Muscle layer of duodenum (tissue), 2 donors: ENCODE results near the gene ACAD10.
A peak's percentile ranks its signal among the peaks of the same experiment; 100 is the strongest.

Experiments
- H3K27ac ChIP-seq: one replicate; pipeline ENCODE4 v1.7.0; 2013; ENCODE audit warnings: mild to moderate bottlenecking, low read length
- H3K27me3 ChIP-seq: one replicate; pipeline ENCODE4 v1.7.0; 2013; ENCODE audit warnings: low read depth, mild to moderate bottlenecking, control low read depth, low read length
- H3K36me3 ChIP-seq, 2 donors: one replicate each; pipeline ENCODE4 v1.7.0; 2013; ENCODE audit warnings: low read length in 2 of 2, control low read depth in 1 of 2, mild to moderate bottlenecking in 1 of 2; ENCODE audit not compliant: insufficient read depth in 2 of 2, control insufficient read depth in 1 of 2
- H3K4me1 ChIP-seq, 2 donors: one replicate each; pipeline ENCODE4 v1.7.0; 2013; ENCODE audit warnings: low read length in 2 of 2, mild to moderate bottlenecking in 2 of 2, control low read depth in 1 of 2, moderate library complexity in 1 of 2; ENCODE audit not compliant: insufficient read depth in 2 of 2, control insufficient read depth in 1 of 2
- H3K4me3 ChIP-seq, 2 donors: one replicate each; pipeline ENCODE4 v1.7.0; 2013; ENCODE audit warnings: low read length in 2 of 2, low read depth in 1 of 2, mild to moderate bottlenecking in 1 of 2
- H3K9me3 ChIP-seq, 2 donors: one replicate each; pipeline ENCODE4 v1.7.0; 2013; ENCODE audit warnings: low read length in 2 of 2, control low read depth in 1 of 2, mild to moderate bottlenecking in 1 of 2; ENCODE audit not compliant: control insufficient read depth in 1 of 2
- donor health status: healthy.

The ACAD10 gene

DNA sequence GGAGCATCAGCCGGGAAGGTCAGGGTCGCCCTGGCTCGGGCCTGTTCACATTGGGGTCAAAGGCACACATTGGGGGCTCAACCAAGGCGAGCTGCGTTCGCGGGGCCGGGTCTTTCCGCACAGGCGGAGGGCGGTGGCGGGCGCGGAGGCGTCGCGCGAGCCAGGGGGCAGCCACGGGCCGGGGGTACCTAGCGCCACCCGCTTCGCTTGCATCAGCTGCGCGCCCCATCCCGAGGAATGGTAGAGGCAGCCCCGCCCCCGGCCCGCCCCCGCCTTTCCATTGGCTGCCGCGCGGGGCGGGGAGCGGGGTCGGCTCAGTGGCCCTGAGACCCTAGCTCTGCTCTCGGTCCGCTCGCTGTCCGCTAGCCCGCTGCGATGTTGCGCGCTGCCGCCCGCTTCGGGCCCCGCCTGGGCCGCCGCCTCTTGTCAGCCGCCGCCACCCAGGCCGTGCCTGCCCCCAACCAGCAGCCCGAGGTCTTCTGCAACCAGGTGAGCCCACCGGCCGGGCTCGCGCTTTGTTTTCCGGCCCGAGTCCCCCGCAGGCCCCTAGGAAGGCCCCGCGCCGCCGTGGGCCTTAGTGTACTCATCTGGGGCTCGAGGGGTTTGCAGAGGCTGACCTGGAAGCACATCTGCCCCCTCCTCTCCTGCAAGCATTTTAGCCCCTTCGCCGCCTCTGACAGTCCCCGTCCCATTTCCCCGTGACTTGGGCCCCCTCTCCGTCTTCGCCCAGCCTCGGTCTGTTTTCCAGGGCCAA lies 80.9 kb downstream of the ACAD10 start, which contains the start of gene ALDH2:
TSS of gene ALDH2 (plus strand) at position 326 of the 754 bp plus-strand sequence. CDS start at position 376, 50 bp downstream.
- Histone ChIP-seq H3K4me3 (peak within 1 kb of the TSS; percentile 87 to 92), H3K9me3 (no peaks in the 10 kb centered on the region), H3K27me3 (no peaks in the 10 kb centered on the region), H3K36me3 (no peaks in the 10 kb centered on the region), H3K27ac (peak within 1 kb of the TSS; percentile 68), H3K4me1 (peaks cover 4 to 28% of the 10 kb centered on the region in 2 donors)

- Histone ChIP-seq H3K4me1 (peaks cover 4 to 36% of the 10 kb centered on the region in 2 donors), H3K4me3 (peak overlapping the region; percentile 87 to 92), H3K27ac (peak overlapping the region; percentile 68), H3K9me3 (no peaks in the 10 kb centered on the region), H3K36me3 (no peaks in the 10 kb centered on the region), H3K27me3 (no peaks in the 10 kb centered on the region)
Measured at GRCh38 chr12:111767362-111768158, 81.7 kb downstream of the ACAD10 start.

GRCh38 chr12:111768159-111768895 lies 82.5 kb downstream of the ACAD10 start:
- no peaks in the 10 kb centered on the region for H3K27me3 ChIP-seq
- peak overlapping the region; percentile 68 for H3K27ac ChIP-seq
- peaks cover 6 to 44% of the 10 kb centered on the region in 2 donors for H3K4me1 ChIP-seq
- no peaks in the 10 kb centered on the region for H3K9me3 ChIP-seq
- no peaks in the 10 kb centered on the region for H3K36me3 ChIP-seq
- H3K4me3 ChIP-seq: peak overlapping the region; percentile 87 to 92

DNA sequence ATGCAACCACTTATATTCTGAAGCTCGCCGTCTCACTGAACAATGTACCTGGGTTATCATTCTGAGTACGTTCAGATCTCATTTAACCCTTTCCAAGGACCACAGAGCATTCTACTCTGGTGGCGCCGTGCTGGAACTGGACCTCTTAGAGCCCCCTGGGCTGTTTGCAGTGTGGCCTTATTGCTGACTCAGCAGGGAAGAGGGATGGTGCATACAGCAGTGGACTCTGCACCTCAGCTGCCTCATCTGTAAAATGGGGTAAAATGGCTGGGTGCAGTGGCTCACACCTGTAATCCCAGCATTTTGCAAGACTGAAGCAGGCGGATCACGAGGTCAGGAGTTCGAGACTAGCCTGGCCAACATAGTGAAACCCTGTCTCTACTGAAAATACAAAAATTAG lies 83.7 kb downstream of the ACAD10 start:
- no peaks in the 10 kb centered on the region for H3K27me3 ChIP-seq
- no peaks in the 10 kb centered on the region for H3K36me3 ChIP-seq
- H3K4me1 ChIP-seq: peaks cover 17 to 57% of the 10 kb centered on the region in 2 donors
- H3K4me3 ChIP-seq: no peak overlapping the region
- H3K9me3 ChIP-seq: no peaks in the 10 kb centered on the region
- no peak overlapping the region for H3K27ac ChIP-seq

- Histone ChIP-seq H3K4me1 (peaks cover 38 to 79% of the 10 kb centered on the region in 2 donors), H3K27ac (peak overlapping the region; percentile 97), H3K4me3 (peak overlapping the region; percentile 7 to 29), H3K9me3 (no peaks in the 10 kb centered on the region), H3K36me3 (no peaks in the 10 kb centered on the region), H3K27me3 (no peaks in the 10 kb centered on the region)
Measured at GRCh38 chr12:111773801-111774551, 88.1 kb downstream of the ACAD10 start.

GRCh38 chr12:111775205-111776193 lies 89.6 kb downstream of the ACAD10 start:
- Histone ChIP-seq H3K4me1 (peaks cover 38 to 65% of the 10 kb centered on the region in 2 donors), H3K36me3 (peaks cover 0 to 2% of the 10 kb centered on the region in 2 donors), H3K27ac (peak overlapping the region; percentile 97)

GRCh38 chr12:111776836-111777344 lies 91.0 kb downstream of the ACAD10 start:
- H3K9me3 ChIP-seq: no peaks in the 10 kb centered on the region
- peak overlapping the region; percentile 97 for H3K27ac ChIP-seq
- H3K36me3 ChIP-seq: peaks cover 9 to 15% of the 10 kb centered on the region in 2 donors
- no peak overlapping the region for H3K4me3 ChIP-seq
- H3K27me3 ChIP-seq: no peaks in the 10 kb centered on the region
- peaks cover 38 to 60% of the 10 kb centered on the region in 2 donors for H3K4me1 ChIP-seq

More at GRCh38 chr12:111775205-111776193, 89.6 kb downstream of the ACAD10 start:
- no peaks in the 10 kb centered on the region for H3K27me3 ChIP-seq
- no peaks in the 10 kb centered on the region for H3K9me3 ChIP-seq
- peak overlapping the region; percentile 16 to 47 for H3K4me3 ChIP-seq

DNA sequence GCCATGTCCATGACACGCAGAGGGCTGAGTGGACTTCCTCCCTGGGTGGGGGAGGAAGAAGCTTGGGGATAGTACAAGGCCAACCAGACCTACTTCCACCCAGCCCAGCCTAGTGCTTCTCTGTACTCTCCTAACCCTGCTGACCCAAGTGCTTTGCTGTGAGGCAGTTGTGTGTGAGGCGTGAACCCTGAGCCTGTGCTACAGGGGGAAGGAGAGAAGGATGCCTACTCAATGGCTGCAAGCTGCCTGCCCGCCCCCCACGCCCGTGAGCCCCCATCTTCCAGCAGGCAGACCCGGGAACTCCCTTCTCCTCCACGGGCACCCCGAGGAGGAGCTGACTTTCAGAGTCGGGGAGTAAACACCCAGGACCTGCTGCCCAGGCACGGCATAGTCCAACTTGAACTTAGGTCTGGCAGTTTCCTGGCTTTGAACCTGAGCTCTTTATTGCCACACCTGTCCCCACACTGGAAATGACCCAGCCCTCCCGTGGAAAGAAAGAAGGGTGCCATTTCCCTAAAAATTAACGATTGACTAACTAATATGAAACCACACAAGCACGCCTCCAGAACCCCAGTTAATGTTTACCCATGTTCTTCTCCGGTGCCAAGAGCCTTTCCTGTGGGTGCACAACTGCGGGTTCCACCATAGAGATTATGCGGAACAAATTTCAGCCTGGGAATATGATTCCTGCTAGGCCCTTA lies 91.6 kb downstream of the ACAD10 start:
- no peak overlapping the region for H3K4me3 ChIP-seq
- H3K27me3 ChIP-seq: no peaks in the 10 kb centered on the region
- peaks cover 38 to 54% of the 10 kb centered on the region in 2 donors for H3K4me1 ChIP-seq
- H3K27ac ChIP-seq: peak overlapping the region; percentile 97
- H3K36me3 ChIP-seq: peaks cover 11 to 16% of the 10 kb centered on the region in 2 donors
- no peaks in the 10 kb centered on the region for H3K9me3 ChIP-seq

DNA sequence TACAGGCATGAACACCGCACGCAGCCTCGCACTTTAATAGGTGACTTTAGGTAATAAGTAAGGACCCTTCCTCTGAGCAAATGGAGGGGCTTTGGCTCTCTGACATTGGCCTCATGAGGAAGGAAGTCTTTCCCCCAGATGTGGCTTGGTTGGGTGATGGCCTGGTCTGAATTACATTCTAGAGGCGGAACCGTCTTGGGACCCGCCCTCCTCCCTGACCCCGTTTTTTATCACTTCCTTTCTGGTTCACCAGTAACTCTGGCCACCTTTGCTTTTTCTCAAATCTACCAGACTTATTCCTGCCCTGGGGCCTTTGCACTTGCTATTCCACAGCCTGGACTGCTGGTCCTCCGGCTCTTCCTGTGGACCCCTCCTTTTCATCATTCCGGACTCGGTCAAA lies 94.3 kb downstream of the ACAD10 start:
- H3K27me3 ChIP-seq: no peaks in the 10 kb centered on the region
- H3K36me3 ChIP-seq: peaks cover 32 to 40% of the 10 kb centered on the region in 2 donors
- H3K27ac ChIP-seq: peak overlapping the region; percentile 6
- peaks cover 20 to 27% of the 10 kb centered on the region in 2 donors for H3K4me1 ChIP-seq
- H3K4me3 ChIP-seq: no peak overlapping the region
- H3K9me3 ChIP-seq: no peaks in the 10 kb centered on the region
